OCI-LY1 (cell line): ENCODE results near the gene LZTFL1.

Experiments used
- H2AFZ ChIP-seq: fragments of 200-600 bp; sonication (generic), shearing (Covaris generic); 2 replicates; pipeline ENCODE4 v1.6.0; 2014; ENCODE audit warnings: antibody characterized with exemption, mild to moderate bottlenecking, low read length
- H3F3A ChIP-seq: fragments of 200-600 bp; sonication (generic), shearing (Covaris generic); 2 replicates; pipeline ENCODE4 v1.6.0; 2014; ENCODE audit warnings: mild to moderate bottlenecking, antibody characterized with exemption, low read length, moderate library complexity; ENCODE audit not compliant: insufficient read depth
- H3K27ac ChIP-seq: fragments of 200-600 bp; sonication (generic); 2 replicates; pipeline ENCODE4 v1.5.1; 2014; ENCODE audit warnings: low read length, mixed run types, mild to moderate bottlenecking, low read depth; ENCODE audit not compliant: poor library complexity, severe bottlenecking
- H3K27me3 ChIP-seq: fragments of 200-600 bp; sonication (generic); 2 replicates; pipeline ENCODE4 v1.6.0; 2014; ENCODE audit warnings: antibody characterized with exemption, mild to moderate bottlenecking, low read length, moderate library complexity; ENCODE audit not compliant: insufficient read depth
- H3K36me3 ChIP-seq: fragments of 200-600 bp; sonication (generic); 2 replicates; pipeline ENCODE4 v1.6.1; 2014; ENCODE audit warnings: mild to moderate bottlenecking, antibody characterized with exemption, low read length, moderate library complexity, mixed read lengths; ENCODE audit not compliant: insufficient read depth
- H3K4me1 ChIP-seq: fragments of 200-600 bp; sonication (generic); 2 replicates; pipeline ENCODE4 v1.5.1; 2014; ENCODE audit warnings: mild to moderate bottlenecking, low read length, moderate library complexity; ENCODE audit not compliant: insufficient read depth, severe bottlenecking
- H3K4me2 ChIP-seq: fragments of 200-600 bp; sonication (generic), shearing (Covaris generic); 2 replicates; pipeline ENCODE4 v1.6.1; 2014; ENCODE audit warnings: low read length
- H3K4me3 ChIP-seq: fragments of 200-600 bp; sonication (generic); 2 replicates; pipeline ENCODE4 v1.5.1; 2014; ENCODE audit warnings: low read length, low read depth, mild to moderate bottlenecking, mixed read lengths; ENCODE audit not compliant: poor library complexity, severe bottlenecking
- H3K79me2 ChIP-seq: fragments of 200-600 bp; shearing (Covaris generic); 2 replicates; pipeline ENCODE4 v1.6.1; 2016; ENCODE audit warnings: mixed run types, low read length, mixed read lengths; ENCODE audit not compliant: insufficient read depth
- H3K9ac ChIP-seq: fragments of 200-600 bp; sonication (generic), shearing (Covaris generic); 2 replicates; pipeline ENCODE4 v1.6.1; 2014; ENCODE audit warnings: mild to moderate bottlenecking, low read length, mixed read lengths
- H3K9me2 ChIP-seq: fragments of 200-600 bp; sonication (generic), shearing (Covaris generic); 2 replicates; pipeline ENCODE4 v1.6.1; 2014; ENCODE audit warnings: low read depth, mild to moderate bottlenecking, low read length, mixed read lengths
- H3K9me3 ChIP-seq: fragments of 200-600 bp; shearing (Covaris generic); 2 replicates; pipeline ENCODE4 v1.6.1; 2014; ENCODE audit warnings: low read length, mixed read lengths
- H4K20me1 ChIP-seq: fragments of 200-600 bp; sonication (generic), shearing (Covaris generic); 2 replicates; pipeline ENCODE4 v1.6.0; 2016; ENCODE audit warnings: mild to moderate bottlenecking, low read length; ENCODE audit not compliant: insufficient read depth
- EZH2 ChIP-seq: fragments of 200-600 bp; sonication (generic), shearing (Covaris generic); IDR thresholded peaks from 2 replicates; pipeline ENCODE4 v1.8.0; 2017; ENCODE audit warnings: borderline replicate concordance, mixed run types, mild to moderate bottlenecking, antibody characterized with exemption, low read length, moderate library complexity, mixed read lengths
- TF ChIP-seq, protein P1 (sequence below): fragments of 200-600 bp; sonication (generic), shearing (Covaris generic); IDR thresholded peaks from 2 replicates; pipeline ENCODE4 v1.5.1; 2017; ENCODE audit warnings: mild to moderate bottlenecking, antibody characterized with exemption, low read length, moderate library complexity, mixed read lengths

The LZTFL1 gene

DNA sequence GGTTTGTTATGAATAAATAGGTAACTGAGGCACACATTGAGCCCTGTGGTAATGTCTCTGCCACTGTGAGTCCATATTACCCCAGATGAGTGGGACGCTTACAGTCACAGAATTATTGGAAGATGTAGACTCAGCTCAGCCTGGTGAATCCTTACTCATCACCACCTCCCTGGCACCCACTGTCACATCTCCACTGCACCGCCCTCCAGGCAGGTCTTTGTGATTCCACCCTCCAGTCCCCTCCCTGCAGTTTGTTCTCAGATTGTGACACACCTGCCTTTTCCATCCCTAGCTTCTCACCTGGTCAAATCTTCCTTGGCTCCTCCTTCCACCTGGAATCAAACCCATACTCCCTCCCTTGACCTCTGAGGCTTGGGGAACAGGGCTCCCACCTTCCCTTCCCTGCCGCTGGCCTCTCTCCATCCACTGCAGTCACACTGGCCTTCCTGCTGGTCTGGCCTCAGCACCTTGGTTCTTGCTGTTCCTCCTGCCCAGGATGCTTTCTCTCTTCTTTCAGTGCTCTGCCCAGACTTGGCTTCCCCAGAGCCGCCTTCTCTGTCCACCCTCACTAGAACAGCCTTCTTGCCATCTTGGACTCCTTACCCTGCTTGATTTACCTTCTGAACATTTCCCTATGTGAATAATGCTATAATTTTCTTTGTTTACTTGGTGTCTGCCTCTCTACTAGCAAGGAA lies 55.0 kb downstream of the LZTFL1 start:
- Histone ChIP-seq H3F3A (no peaks in the 10 kb centered on the region), H3K27me3 (no peaks in the 10 kb centered on the region), H3K9me2 (no peaks in the 10 kb centered on the region), H4K20me1 (no peaks in the 10 kb centered on the region), H3K79me2 (no peaks in the 10 kb centered on the region), H3K4me2 (no peak overlapping the region), H3K4me3 (no peak overlapping the region), H3K4me1 (no peaks in the 10 kb centered on the region), H3K36me3 (no peaks in the 10 kb centered on the region; the same call in 1 of the 2 replicates), H3K27ac (no peak overlapping the region), H3K9ac (no peak overlapping the region), H3K9me3 (no peaks in the 10 kb centered on the region), H2AFZ (no peak overlapping the region)
- TF ChIP-seq, protein P1, sequence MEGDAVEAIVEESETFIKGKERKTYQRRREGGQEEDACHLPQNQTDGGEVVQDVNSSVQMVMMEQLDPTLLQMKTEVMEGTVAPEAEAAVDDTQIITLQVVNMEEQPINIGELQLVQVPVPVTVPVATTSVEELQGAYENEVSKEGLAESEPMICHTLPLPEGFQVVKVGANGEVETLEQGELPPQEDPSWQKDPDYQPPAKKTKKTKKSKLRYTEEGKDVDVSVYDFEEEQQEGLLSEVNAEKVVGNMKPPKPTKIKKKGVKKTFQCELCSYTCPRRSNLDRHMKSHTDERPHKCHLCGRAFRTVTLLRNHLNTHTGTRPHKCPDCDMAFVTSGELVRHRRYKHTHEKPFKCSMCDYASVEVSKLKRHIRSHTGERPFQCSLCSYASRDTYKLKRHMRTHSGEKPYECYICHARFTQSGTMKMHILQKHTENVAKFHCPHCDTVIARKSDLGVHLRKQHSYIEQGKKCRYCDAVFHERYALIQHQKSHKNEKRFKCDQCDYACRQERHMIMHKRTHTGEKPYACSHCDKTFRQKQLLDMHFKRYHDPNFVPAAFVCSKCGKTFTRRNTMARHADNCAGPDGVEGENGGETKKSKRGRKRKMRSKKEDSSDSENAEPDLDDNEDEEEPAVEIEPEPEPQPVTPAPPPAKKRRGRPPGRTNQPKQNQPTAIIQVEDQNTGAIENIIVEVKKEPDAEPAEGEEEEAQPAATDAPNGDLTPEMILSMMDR = no peak
- TF ChIP-seq EZH2 = no peak

DNA sequence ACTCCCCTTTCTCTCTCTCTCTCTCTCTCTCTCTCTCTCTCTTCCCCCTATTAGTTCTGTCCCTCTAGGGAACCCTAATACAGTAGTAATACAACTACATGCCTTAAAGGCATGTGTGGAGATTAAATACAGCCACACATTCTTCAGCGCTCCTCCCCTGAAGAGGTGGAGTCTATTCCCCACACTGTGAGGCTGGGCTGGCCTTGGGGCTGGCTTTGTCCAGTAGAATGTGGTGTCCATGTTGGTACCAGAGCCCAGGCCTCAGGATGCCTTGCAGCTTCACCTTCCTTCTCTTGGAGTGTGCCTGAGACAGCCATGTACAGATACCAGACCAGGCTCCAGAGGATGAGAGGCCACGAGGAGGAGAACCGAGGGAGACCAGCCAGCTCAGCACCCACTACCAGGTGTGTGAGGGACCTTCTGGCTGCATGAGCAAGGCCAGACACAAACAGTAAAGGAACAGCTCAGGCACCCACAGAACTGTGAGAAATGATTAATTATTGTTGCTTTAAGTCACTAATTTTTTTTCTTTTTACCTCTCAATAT lies 56.2 kb downstream of the LZTFL1 start:
- no peak overlapping the region for H3K9ac ChIP-seq
- no peak overlapping the region for H2AFZ ChIP-seq

DNA sequence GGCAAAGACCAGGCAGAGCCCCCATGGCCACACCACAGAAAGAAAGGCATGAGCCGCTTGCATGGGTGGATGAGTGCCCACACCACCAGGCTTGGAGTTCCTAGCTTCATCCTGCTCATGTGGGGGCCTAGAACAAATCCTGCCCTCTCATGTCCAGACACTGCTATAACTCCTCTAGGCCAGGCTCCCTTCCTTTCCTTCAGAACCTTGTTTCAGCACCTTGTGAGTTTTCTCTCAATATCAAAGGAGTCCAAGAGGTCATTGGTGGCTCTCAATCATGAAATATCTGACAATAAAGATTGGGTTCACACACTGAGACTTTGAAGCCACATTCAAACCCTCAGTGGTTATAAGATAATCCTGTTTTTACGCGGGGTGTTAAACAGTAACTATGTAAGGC lies 58.3 kb downstream of the LZTFL1 start:
- Histone ChIP-seq H3K27ac (no peak overlapping the region), H3F3A (no peaks in the 10 kb centered on the region), H3K9ac (no peak overlapping the region), H2AFZ (no peak overlapping the region), H3K36me3 (no peaks in the 10 kb centered on the region), H3K4me1 (no peaks in the 10 kb centered on the region), H3K4me2 (no peak overlapping the region), H3K4me3 (no peak overlapping the region), H4K20me1 (no peaks in the 10 kb centered on the region), H3K27me3 (0 out of 2 replicates have a peak, but pooled peaks cover 6% of the 10 kb centered on the region), H3K9me3 (no peaks in the 10 kb centered on the region), H3K9me2 (no peaks in the 10 kb centered on the region), H3K79me2 (no peaks in the 10 kb centered on the region)
- TF ChIP-seq EZH2 = no peak
- TF ChIP-seq, protein P1 = no peak

More for the DNA sequence above, 56.2 kb downstream of the LZTFL1 start:
- Histone ChIP-seq H3K4me2 (no peak overlapping the region), H4K20me1 (no peaks in the 10 kb centered on the region), H3F3A (no peaks in the 10 kb centered on the region), H3K9me3 (no peaks in the 10 kb centered on the region), H3K9me2 (no peaks in the 10 kb centered on the region), H3K27ac (no peak overlapping the region), H3K27me3 (no peaks in the 10 kb centered on the region), H3K4me1 (no peaks in the 10 kb centered on the region), H3K36me3 (no peaks in the 10 kb centered on the region; the same call in 1 of the 2 replicates), H3K79me2 (no peaks in the 10 kb centered on the region), H3K4me3 (no peak overlapping the region)
- TF ChIP-seq EZH2 = no peak
- TF ChIP-seq, protein P1 = no peak
